T-cell (primary cell): ENCODE data around the gene C10orf120. TPM values are rescaled to one million over a fixed set of nuclear protein-coding genes. Genes with fewer than 3 reads are reported as not detected.

Experiments
- ATAC-seq, 4 experiments: fragments of 200-7000 bp in 3 of 4; fragments of 150-1000 bp in 1 of 4; cut with Tn5 transposase; replicated peaks in 1 of 4; 1 replicate in 3 of 4; 2 replicates in 1 of 4; pipeline ENCODE4 v1.10.0; 2021; ENCODE audit warnings: moderate library complexity in 3 of 4, mild to moderate bottlenecking in 2 of 4, moderate number of reproducible peaks in 1 of 4
- CTCF ChIA-PET, 2 donors: fragments of 300-600 bp; sonication (Branson Sonifier 250); formaldehyde crosslinking; loops; one replicate each; lab custom pipeline; 2022; ENCODE audit warnings: antibody characterized with exemption in 2 of 2; lab: Charles Lee
- POLR2A ChIA-PET, 2 donors: fragments of 300-600 bp; sonication (Branson Sonifier 250); formaldehyde crosslinking; loops; one replicate each; lab custom pipeline; 2022; ENCODE audit warnings: antibody characterized with exemption in 2 of 2; lab: Charles Lee
- DNase-seq, 35 experiments: peaks; one replicate each; pipeline versions ENCODE4 v3.0.0 to v3.0.0-alpha.2; 2013 to 2023
- H3K27ac ChIP-seq: one replicate; pipeline ENCODE4 v1.5.1; 2013; ENCODE audit warnings: low read length
- H3K27me3 ChIP-seq, 2 experiments: replicated peaks in 1 of 2; 1 replicate in 1 of 2; 2 replicates in 1 of 2; pipeline versions ENCODE4 v1.6.1 to v1.7.0; 2013; ENCODE audit warnings: low read length in 1 of 2, mixed read lengths in 1 of 2; ENCODE audit not compliant: control insufficient read depth in 2 of 2, insufficient read depth in 2 of 2; ENCODE audit errors: extremely low read depth in 1 of 2
- H3K36me3 ChIP-seq, 2 donors: 1 replicate in 1 of 2; 2 replicates in 1 of 2; pipeline versions ENCODE4 v1.6.1 to v1.7.0; 2013; ENCODE audit warnings: low read length in 1 of 2; ENCODE audit not compliant: control insufficient read depth in 2 of 2, insufficient read depth in 1 of 2; ENCODE audit errors: extremely low read depth in 1 of 2
- H3K4me1 ChIP-seq, 2 experiments: 1 replicate in 1 of 2; 2 replicates in 1 of 2; pipeline versions ENCODE4 v1.6.1 to v1.7.0; 2013; ENCODE audit warnings: low read length in 2 of 2, mixed read lengths in 1 of 2; ENCODE audit not compliant: insufficient read depth in 2 of 2, control insufficient read depth in 1 of 2; ENCODE audit errors: extremely low read depth in 1 of 2
- H3K4me3 ChIP-seq, 2 donors: 1 replicate in 1 of 2; 2 replicates in 1 of 2; pipeline versions ENCODE4 v1.5.1 to v1.7.0; 2013; ENCODE audit warnings: mild to moderate bottlenecking in 2 of 2, low read length in 1 of 2, moderate library complexity in 1 of 2; ENCODE audit not compliant: control insufficient read depth in 1 of 2; ENCODE audit errors: extremely low read depth in 1 of 2
- H3K9me3 ChIP-seq: 2 replicates; pipeline ENCODE4 v1.7.0; 2013
- H3K27ac Mint-ChIP-seq, 2 donors: one replicate each; pipeline ENCODE4 v1.8.0; 2020 to 2021; ENCODE audit warnings: mild to moderate bottlenecking in 2 of 2, mixed read lengths in 2 of 2
- H3K27me3 Mint-ChIP-seq, 2 donors: one replicate each; pipeline ENCODE4 v1.8.0; 2021 to 2022; ENCODE audit warnings: mixed read lengths in 2 of 2
- H3K36me3 Mint-ChIP-seq: one replicate; pipeline ENCODE4 v1.8.0; 2021; ENCODE audit warnings: mixed read lengths
- H3K4me1 Mint-ChIP-seq, 3 donors: one replicate each; pipeline ENCODE4 v1.8.0; 2020 to 2022; ENCODE audit warnings: mixed read lengths in 3 of 3, mild to moderate bottlenecking in 1 of 3
- H3K4me3 Mint-ChIP-seq, 3 donors: one replicate each; pipeline ENCODE4 v1.8.0; 2020 to 2022; ENCODE audit warnings: mild to moderate bottlenecking in 3 of 3, mixed read lengths in 3 of 3, moderate library complexity in 3 of 3
- H3K9me3 Mint-ChIP-seq, 3 donors: one replicate each; pipeline ENCODE4 v1.8.0; 2020 to 2022; ENCODE audit warnings: mixed read lengths in 3 of 3
- WGBS: methylation state at CpG from one replicate; pipeline ENCODE4 v1.1.5; 2013; ENCODE audit warnings: missing lambda C conversion rate; ENCODE audit not compliant: insufficient coverage; 5-methylcytosine and 5-hydroxymethylcytosine counted together
- total RNA-seq, 35 experiments: library from RNA in 6 of 35; stranded (reverse) in 6 of 35; fragments of 120-200 nt in 1 of 35; gene quantifications; one replicate each; pipeline versions ENCODE4 v1.2.1 to v1.2.4 and lab custom pipeline; 2013 to 2026

Gene C10orf120
- total RNA-seq, 5 donors from 2014 or later (not counting 1 experiment from before 2014, with no cell fraction given) = not detected

GRCh38 chr10:122733931-122734665 lies 34.5 kb upstream of the C10orf120 start:
- H3K36me3 ChIP-seq = no peaks in the 10 kb centered on the region
- no peak overlapping the region for H3K27ac ChIP-seq
- DNase-seq (no peak), ATAC-seq (no peak)
- H3K9me3 ChIP-seq = no peaks in the 10 kb centered on the region
- Mint-ChIP-seq H3K36me3 (no peaks in the 10 kb centered on the region), H3K27ac (no peak overlapping the region), H3K4me3 (no peak overlapping the region), H3K4me1 (no peaks in the 10 kb centered on the region), H3K27me3 (peaks cover 20 to 25% of the 10 kb centered on the region in 2 donors), H3K9me3 (no peaks in the 10 kb centered on the region)
- 90% methylated on average over 10 of the region's 13 CpGs for WGBS
- ChIA-PET POLR2A (no interaction called here), CTCF (no interaction called here)
- no peak overlapping the region for H3K4me3 ChIP-seq
- no peaks in the 10 kb centered on the region for H3K4me1 ChIP-seq
- H3K27me3 ChIP-seq = peaks cover 0 to 20% of the 10 kb centered on the region in 2 experiments

DNA sequence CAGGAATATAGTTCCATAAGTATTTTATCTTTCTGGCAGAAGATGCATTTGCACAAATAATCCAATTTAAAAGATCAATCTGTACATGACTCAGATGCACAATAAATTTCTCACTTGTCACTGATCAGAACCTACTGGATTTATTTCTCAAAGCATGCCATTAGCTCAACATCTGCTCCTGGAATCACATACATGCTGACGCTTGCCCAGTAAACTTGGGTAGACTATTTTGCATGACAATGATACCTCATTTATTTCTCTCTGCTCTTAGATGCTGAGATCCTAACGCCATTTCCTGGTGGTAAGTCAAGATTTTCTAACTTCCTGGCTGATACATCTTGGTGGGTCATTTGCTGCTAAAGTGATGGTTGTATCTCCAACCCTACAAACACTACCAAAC lies 33.8 kb upstream of the C10orf120 start:
- H3K27me3 Mint-ChIP-seq = peaks cover 21 to 23% of the 10 kb centered on the region in 2 donors
- no peaks in the 10 kb centered on the region for H3K4me1 Mint-ChIP-seq
- no peak overlapping the region for H3K27ac Mint-ChIP-seq
- DNase-seq (no peak), ATAC-seq (no peak)
- Histone ChIP-seq H3K9me3 (no peaks in the 10 kb centered on the region), H3K27ac (no peak overlapping the region), H3K4me1 (no peaks in the 10 kb centered on the region), H3K4me3 (no peak overlapping the region), H3K36me3 (no peaks in the 10 kb centered on the region), H3K27me3 (peaks cover 0 to 22% of the 10 kb centered on the region in 2 experiments)
- ChIA-PET POLR2A (no interaction called here), CTCF (no interaction called here)
- no peaks in the 10 kb centered on the region for H3K9me3 Mint-ChIP-seq
- H3K36me3 Mint-ChIP-seq = no peaks in the 10 kb centered on the region
- WGBS = 80% methylated on average over 1 of the region's 2 CpGs
- H3K4me3 Mint-ChIP-seq = no peak overlapping the region

DNA sequence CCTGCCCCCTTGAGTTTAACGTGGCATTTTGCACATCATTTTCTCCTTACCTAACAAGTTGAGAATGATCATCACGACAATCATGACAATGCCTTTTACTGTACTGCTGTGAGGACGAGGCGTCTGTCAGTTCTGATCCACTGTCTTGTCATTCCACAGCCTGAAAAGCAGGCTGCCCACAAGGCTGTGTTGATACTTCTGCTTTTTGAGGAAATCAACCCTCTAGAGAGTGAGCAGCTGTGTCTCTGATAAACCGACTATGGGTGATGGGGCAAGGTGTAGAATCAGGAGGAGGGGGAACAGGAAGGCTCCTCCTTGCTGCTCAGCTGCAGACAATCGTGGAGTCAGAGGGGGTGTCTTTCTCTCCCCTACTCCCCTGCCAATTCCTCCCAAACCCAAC lies 30.6 kb upstream of the C10orf120 start:
- Histone ChIP-seq H3K27ac (no peak overlapping the region), H3K4me3 (no peak overlapping the region), H3K36me3 (no peaks in the 10 kb centered on the region), H3K4me1 (no peaks in the 10 kb centered on the region), H3K27me3 (peaks cover 0 to 26% of the 10 kb centered on the region in 2 experiments), H3K9me3 (no peaks in the 10 kb centered on the region)
- Mint-ChIP-seq H3K27me3 (peaks cover 25 to 27% of the 10 kb centered on the region in 2 donors), H3K36me3 (no peaks in the 10 kb centered on the region), H3K27ac (no peak overlapping the region), H3K9me3 (no peaks in the 10 kb centered on the region), H3K4me1 (no peaks in the 10 kb centered on the region), H3K4me3 (no peak overlapping the region)
- DNase-seq (no peak), ATAC-seq (no peak)
- ChIA-PET CTCF (interaction anchor here in 1 of 2 donors (0.5 kb wide), 1 partner anchor 278 kb away, joined by 6 read pairs; the partner anchor contains the start of genes ACADSB and IKZF5), POLR2A (no interaction called here)
- whole genome bisulfite sequencing = no CpG with 5 or more reads among the region's 6 CpGs

- no peak for ATAC-seq
- Mint-ChIP-seq H3K36me3 (no peaks in the 10 kb centered on the region), H3K27ac (no peak overlapping the region), H3K4me1 (no peaks in the 10 kb centered on the region), H3K4me3 (no peak overlapping the region), H3K9me3 (no peaks in the 10 kb centered on the region), H3K27me3 (peaks cover 23 to 27% of the 10 kb centered on the region in 2 donors)
- Histone ChIP-seq H3K4me3 (no peak overlapping the region), H3K27me3 (peaks cover 0 to 26% of the 10 kb centered on the region in 2 experiments), H3K9me3 (no peaks in the 10 kb centered on the region), H3K27ac (no peak overlapping the region), H3K36me3 (no peaks in the 10 kb centered on the region), H3K4me1 (no peaks in the 10 kb centered on the region)
- ChIA-PET CTCF (no interaction called here), POLR2A (no interaction called here)
- 74% methylated on average over 5 of the region's 9 CpGs for WGBS
- DNase-seq = no peak
Observed at GRCh38 chr10:122729126-122729525, 29.5 kb upstream of the C10orf120 start.

DNA sequence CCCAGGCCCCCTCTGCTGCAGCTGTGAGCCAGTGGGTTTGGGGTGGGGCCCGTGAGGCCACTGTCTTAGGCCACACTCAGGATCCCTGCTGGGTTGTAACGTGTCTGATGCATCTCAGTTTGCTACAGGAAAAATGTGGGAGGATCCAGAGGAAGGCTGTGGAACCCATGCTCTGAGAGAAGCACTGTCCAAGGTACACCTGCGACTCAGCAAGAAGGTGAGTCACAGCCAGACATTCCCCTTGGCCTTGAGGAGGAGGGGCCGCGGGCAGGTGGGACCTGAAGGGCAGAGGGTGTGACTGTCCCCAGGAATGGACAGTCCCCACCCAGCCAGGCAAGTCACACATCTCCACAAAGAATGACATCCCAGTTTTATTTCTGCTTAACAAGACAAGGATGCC lies 27.8 kb upstream of the C10orf120 start:
- Histone ChIP-seq H3K4me1 (no peaks in the 10 kb centered on the region), H3K4me3 (no peak overlapping the region), H3K36me3 (no peaks in the 10 kb centered on the region), H3K9me3 (no peaks in the 10 kb centered on the region), H3K27me3 (peaks cover 0 to 26% of the 10 kb centered on the region in 2 experiments), H3K27ac (no peak overlapping the region)
- no peak for ATAC-seq
- POLR2A ChIA-PET = interaction anchor here in 1 of 2 donors (0.6 kb wide), 1 partner anchor 16 kb away, joined by 4 read pairs; no protein-coding TSS in a partner anchor
- Mint-ChIP-seq H3K27me3 (peaks cover 16 to 27% of the 10 kb centered on the region in 2 donors), H3K27ac (no peak overlapping the region), H3K4me1 (no peaks in the 10 kb centered on the region), H3K36me3 (no peaks in the 10 kb centered on the region), H3K9me3 (no peaks in the 10 kb centered on the region), H3K4me3 (no peak overlapping the region)
- DNase-seq = no peak
- 66% methylated on average over 5 of the region's 5 CpGs for WGBS
- CTCF ChIA-PET = no interaction called here

GRCh38 chr10:122725768-122726167 lies 26.1 kb upstream of the C10orf120 start:
- no peak overlapping the region for H3K4me3 ChIP-seq
- peaks cover 0 to 20% of the 10 kb centered on the region in 2 experiments for H3K27me3 ChIP-seq
- H3K4me3 Mint-ChIP-seq = no peak overlapping the region
- ChIA-PET CTCF (no interaction called here), POLR2A (no interaction called here)
- H3K4me1 ChIP-seq = no peaks in the 10 kb centered on the region
- peaks cover 7 to 19% of the 10 kb centered on the region in 2 donors for H3K27me3 Mint-ChIP-seq
- WGBS = 78% methylated on average over 3 of the region's 5 CpGs
- H3K9me3 ChIP-seq = no peaks in the 10 kb centered on the region
- H3K36me3 ChIP-seq = no peaks in the 10 kb centered on the region
- DNase-seq = no peak
- no peaks in the 10 kb centered on the region for H3K4me1 Mint-ChIP-seq
- H3K9me3 Mint-ChIP-seq = no peaks in the 10 kb centered on the region
- no peak overlapping the region for H3K27ac Mint-ChIP-seq
- H3K27ac ChIP-seq = no peak overlapping the region
- no peaks in the 10 kb centered on the region for H3K36me3 Mint-ChIP-seq
- ATAC-seq = no peak
